Measurements from ENCODE around the gene ITGA1.

Gene ITGA1

DNA sequence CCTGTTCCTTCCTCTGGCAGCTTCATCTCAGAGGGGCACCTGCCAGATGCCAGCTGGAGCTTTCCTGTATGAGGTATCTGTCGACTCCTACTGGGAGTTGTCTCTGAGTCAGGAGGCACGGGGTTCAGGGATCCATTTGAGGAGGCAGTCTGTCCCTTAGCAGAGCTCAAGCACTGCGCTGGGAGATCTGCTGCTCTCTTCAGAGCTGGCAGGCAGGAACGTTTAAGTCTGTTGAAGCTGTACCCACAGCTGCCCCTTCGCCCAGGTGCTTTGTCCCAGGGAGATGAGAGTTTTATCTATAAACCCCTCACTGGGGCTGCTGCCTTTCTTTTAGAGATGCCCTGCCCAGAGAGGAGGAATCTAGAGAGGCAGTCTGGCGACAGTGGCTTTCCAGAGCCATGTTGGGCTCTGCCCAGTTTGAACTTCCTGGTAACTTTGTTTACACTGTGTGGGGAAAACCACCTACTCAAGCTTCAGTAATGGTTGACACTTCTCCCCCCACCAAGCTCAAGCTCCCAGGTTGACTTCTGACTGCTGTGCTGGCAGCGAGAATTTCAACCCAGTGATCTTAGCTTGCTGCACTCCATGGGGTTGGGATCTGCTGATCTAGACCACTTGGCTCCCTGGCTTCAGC, 189.7 kb downstream of the ITGA1 start:
- Histone ChIP-seq H3K4me2 (ENCODE audit: low read length) (no peak overlapping the region), H3K4me1 (ENCODE audit: low read length) (no peaks in the 10 kb centered on the region), H3K9ac (ENCODE audit: low read length) (no peak overlapping the region), H3K27me3 (ENCODE audit: low read depth, low read length) (no peaks in the 10 kb centered on the region), H3K9me3 (ENCODE audit: insufficient read depth, low read length) (0 out of 2 replicates have a peak, but pooled peaks cover 3% of the 10 kb centered on the region), H3K27ac (ENCODE audit: low read length) (no peak overlapping the region), H3K79me2 (ENCODE audit: low read length) (no peaks in the 10 kb centered on the region), H2AFZ (ENCODE audit: low read depth, low read length) (no peak overlapping the region), H3K4me3 (ENCODE audit: low read length) (no peak overlapping the region), H3K36me3 (replicated peaks; ENCODE audit: low read depth, low read length) (no peaks in the 10 kb centered on the region), H4K20me1 (ENCODE audit: insufficient read depth, low read length) (no peaks in the 10 kb centered on the region)
- TF ChIP-seq EZH2phosphoT487 (IDR thresholded peaks at IDR 0.05; ENCODE audit: low read depth) = no peak
- TF ChIP-seq, protein P1, sequence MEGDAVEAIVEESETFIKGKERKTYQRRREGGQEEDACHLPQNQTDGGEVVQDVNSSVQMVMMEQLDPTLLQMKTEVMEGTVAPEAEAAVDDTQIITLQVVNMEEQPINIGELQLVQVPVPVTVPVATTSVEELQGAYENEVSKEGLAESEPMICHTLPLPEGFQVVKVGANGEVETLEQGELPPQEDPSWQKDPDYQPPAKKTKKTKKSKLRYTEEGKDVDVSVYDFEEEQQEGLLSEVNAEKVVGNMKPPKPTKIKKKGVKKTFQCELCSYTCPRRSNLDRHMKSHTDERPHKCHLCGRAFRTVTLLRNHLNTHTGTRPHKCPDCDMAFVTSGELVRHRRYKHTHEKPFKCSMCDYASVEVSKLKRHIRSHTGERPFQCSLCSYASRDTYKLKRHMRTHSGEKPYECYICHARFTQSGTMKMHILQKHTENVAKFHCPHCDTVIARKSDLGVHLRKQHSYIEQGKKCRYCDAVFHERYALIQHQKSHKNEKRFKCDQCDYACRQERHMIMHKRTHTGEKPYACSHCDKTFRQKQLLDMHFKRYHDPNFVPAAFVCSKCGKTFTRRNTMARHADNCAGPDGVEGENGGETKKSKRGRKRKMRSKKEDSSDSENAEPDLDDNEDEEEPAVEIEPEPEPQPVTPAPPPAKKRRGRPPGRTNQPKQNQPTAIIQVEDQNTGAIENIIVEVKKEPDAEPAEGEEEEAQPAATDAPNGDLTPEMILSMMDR (IDR thresholded peaks at IDR 0.05; ENCODE audit: low read depth, low read length) = no peak

- Histone ChIP-seq H3K27ac (ENCODE audit: low read length) (no peak overlapping the region), H3K4me1 (ENCODE audit: low read length) (peaks cover 24% of the 10 kb centered on the region), H3K4me3 (ENCODE audit: low read length) (no peak overlapping the region), H4K20me1 (ENCODE audit: insufficient read depth, low read length) (no peaks in the 10 kb centered on the region), H3K4me2 (ENCODE audit: low read length) (no peak overlapping the region), H3K9ac (ENCODE audit: low read length) (no peak overlapping the region), H2AFZ (ENCODE audit: low read depth, low read length) (no peak overlapping the region), H3K36me3 (replicated peaks; ENCODE audit: low read depth, low read length) (no peaks in the 10 kb centered on the region), H3K79me2 (ENCODE audit: low read length) (no peaks in the 10 kb centered on the region), H3K27me3 (ENCODE audit: low read depth, low read length) (no peaks in the 10 kb centered on the region), H3K9me3 (ENCODE audit: insufficient read depth, low read length) (0 out of 2 replicates have a peak, but pooled peaks cover 3% of the 10 kb centered on the region)
- no peak for TF ChIP-seq EZH2phosphoT487 (IDR thresholded peaks at IDR 0.05; ENCODE audit: low read depth)
- TF ChIP-seq, protein P1 (IDR thresholded peaks at IDR 0.05; ENCODE audit: low read depth, low read length) = no peak
Measured at GRCh38 chr5:52981507-52981906, 193.8 kb downstream of the ITGA1 start.

DNA sequence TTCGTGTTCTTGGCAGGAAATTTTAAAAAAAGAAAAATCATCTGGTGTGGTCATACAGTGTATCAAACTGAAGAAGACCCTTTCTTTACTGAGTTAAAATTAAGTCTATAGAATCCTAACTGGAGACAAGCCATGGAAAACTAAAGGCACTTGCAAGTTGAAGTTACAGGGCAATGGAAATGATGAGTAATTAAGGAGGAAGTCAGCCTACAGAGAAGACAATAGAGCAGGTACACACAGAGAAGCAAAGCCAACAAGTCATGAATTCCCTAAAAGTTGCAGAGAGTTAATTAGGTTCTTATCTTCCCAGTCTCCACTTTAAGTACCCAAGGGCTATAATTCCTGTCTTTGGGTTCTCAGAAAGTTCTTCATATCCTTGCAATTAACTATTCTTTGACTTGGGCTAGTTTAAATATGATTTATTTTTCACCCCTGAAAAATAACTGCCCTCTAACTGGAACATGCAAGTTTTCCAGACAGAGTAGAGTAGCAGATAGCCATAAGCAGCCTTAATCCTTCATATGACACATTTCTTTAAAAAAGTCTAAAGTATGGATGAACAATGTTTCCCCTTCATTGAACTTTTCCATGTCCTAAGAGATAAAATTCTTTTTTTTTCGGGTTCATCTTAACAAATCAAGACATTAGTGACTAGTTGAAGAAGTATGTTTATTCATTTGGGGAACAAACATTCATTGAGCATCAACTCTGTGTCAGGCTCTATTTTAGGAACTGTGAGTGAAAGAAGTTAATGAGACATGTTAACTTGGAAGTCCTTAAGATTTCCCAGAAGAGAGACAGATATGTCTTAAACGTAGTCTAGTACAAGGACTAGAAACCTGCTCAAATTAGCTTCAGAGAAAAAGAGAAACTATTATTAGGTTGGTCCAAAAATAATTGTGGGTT, 196.3 kb downstream of the ITGA1 start:
- H3K4me2 ChIP-seq (ENCODE audit: low read length) = peak overlapping the region; percentile 53
- no peaks in the 10 kb centered on the region for H3K27me3 ChIP-seq (ENCODE audit: low read depth, low read length)
- H3K4me3 ChIP-seq (ENCODE audit: low read length) = no peak overlapping the region
- TF ChIP-seq EZH2phosphoT487 (IDR thresholded peaks at IDR 0.05; ENCODE audit: low read depth) = no peak
- TF ChIP-seq, protein P1 (IDR thresholded peaks at IDR 0.05; ENCODE audit: low read depth, low read length) = no peak
- H3K9ac ChIP-seq (ENCODE audit: low read length) = no peak overlapping the region
- no peaks in the 10 kb centered on the region for H4K20me1 ChIP-seq (ENCODE audit: insufficient read depth, low read length)
- no peaks in the 10 kb centered on the region for H3K9me3 ChIP-seq (ENCODE audit: insufficient read depth, low read length)
- no peak overlapping the region for H2AFZ ChIP-seq (ENCODE audit: low read depth, low read length)
- no peaks in the 10 kb centered on the region for H3K79me2 ChIP-seq (ENCODE audit: low read length)
- H3K36me3 ChIP-seq (replicated peaks; ENCODE audit: low read depth, low read length) = no peaks in the 10 kb centered on the region
- H3K27ac ChIP-seq (ENCODE audit: low read length) = no peak overlapping the region
- H3K4me1 ChIP-seq (ENCODE audit: low read length) = peaks cover 40% of the 10 kb centered on the region

DNA sequence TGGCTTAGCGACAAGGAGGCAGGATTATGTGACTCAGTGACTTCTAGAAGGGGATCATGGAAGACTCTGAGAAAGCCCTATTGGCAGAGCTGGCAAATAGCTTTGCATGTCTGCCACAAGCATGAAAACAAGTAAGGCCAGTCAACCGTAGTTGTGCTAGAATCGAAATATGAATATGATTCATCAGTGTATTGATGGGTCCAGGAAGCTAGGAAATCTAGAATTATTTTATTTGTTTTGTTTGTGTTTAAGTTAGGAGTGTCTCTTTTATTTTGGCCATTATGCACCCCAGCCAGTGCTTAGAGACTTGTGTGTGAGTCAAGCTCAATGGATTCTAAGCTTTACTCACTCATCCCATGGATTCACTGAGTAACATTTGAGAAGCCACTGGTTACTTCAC, 197.6 kb downstream of the ITGA1 start:
- no peak overlapping the region for H3K4me3 ChIP-seq (ENCODE audit: low read length)
- H3K9me3 ChIP-seq (ENCODE audit: insufficient read depth, low read length) = no peaks in the 10 kb centered on the region
- H2AFZ ChIP-seq (ENCODE audit: low read depth, low read length) = no peak overlapping the region
- no peaks in the 10 kb centered on the region for H4K20me1 ChIP-seq (ENCODE audit: insufficient read depth, low read length)
- H3K36me3 ChIP-seq (replicated peaks; ENCODE audit: low read depth, low read length) = no peaks in the 10 kb centered on the region
- peaks cover 9% of the 10 kb centered on the region; the same call in 1 of the 2 replicates for H3K79me2 ChIP-seq (ENCODE audit: low read length)
- peaks cover 43% of the 10 kb centered on the region for H3K4me1 ChIP-seq (ENCODE audit: low read length)
- TF ChIP-seq, protein P1 (IDR thresholded peaks at IDR 0.05; ENCODE audit: low read depth, low read length) = no peak
- no peak for TF ChIP-seq EZH2phosphoT487 (IDR thresholded peaks at IDR 0.05; ENCODE audit: low read depth)
- H3K9ac ChIP-seq (ENCODE audit: low read length) = 0 out of 2 replicates have a peak overlapping the region, but pooled peaks have one; percentile 13
- H3K27ac ChIP-seq (ENCODE audit: low read length) = no peak overlapping the region
- H3K27me3 ChIP-seq (ENCODE audit: low read depth, low read length) = no peaks in the 10 kb centered on the region
- peak overlapping the region; percentile 53 for H3K4me2 ChIP-seq (ENCODE audit: low read length)
